Right lobe of liver (tissue), 6 donors: ENCODE data around the gene PM20D1. TPM values are rescaled to one million over a fixed set of nuclear protein-coding genes. Genes with fewer than 3 reads are reported as not detected.
"Not testable (repeated sequence)": the region's sequence is repeated elsewhere in the genome, so short reads cannot be mapped to it uniquely, and the experiment has no call there.

Experiments used
- ATAC-seq, 4 donors: fragments of 200-7000 bp; cut with Tn5 transposase; one replicate each; pipeline ENCODE4 v1.9.1; 2020; ENCODE audit warnings: mild to moderate bottlenecking in 4 of 4, moderate library complexity in 4 of 4
- DNase-seq, 3 donors: peaks; one replicate each; pipeline ENCODE4 v3.0.0-alpha.2; 2020
- H3K27ac ChIP-seq, 3 donors: fragments of 200-600 bp; one replicate each; pipeline ENCODE4 v1.8.0; 2022
- H3K27me3 ChIP-seq, 2 donors: fragments of 200-600 bp; one replicate each; pipeline ENCODE4 v1.8.0; 2022
- H3K36me3 ChIP-seq, 4 donors: fragments of 200-600 bp; sonication (generic) in 1 of 4; one replicate each; pipeline versions ENCODE4 v1.5.1 to v1.8.0; 2017 to 2022; ENCODE audit warnings: control low read depth in 1 of 4
- H3K4me1 ChIP-seq, 4 donors: fragments of 200-600 bp; sonication (generic) in 1 of 4; one replicate each; pipeline versions ENCODE4 v1.5.1 to v1.8.0; 2017 to 2022; ENCODE audit warnings: control low read depth in 1 of 4
- H3K4me3 ChIP-seq, 3 donors: fragments of 200-600 bp; one replicate each; pipeline ENCODE4 v1.8.0; 2022
- H3K9me3 ChIP-seq, 4 donors: fragments of 200-600 bp; sonication (generic) in 1 of 4; one replicate each; pipeline versions ENCODE4 v1.5.1 to v1.8.0; 2017 to 2022; ENCODE audit warnings: control low read depth in 1 of 4
- POLR2A ChIP-seq: fragments of 450-650 bp; IDR thresholded peaks from one replicate; pipeline ENCODE4 v1.6.1; 2017; ENCODE audit warnings: antibody characterized with exemption, mild to moderate bottlenecking
- WGBS: methylation state at CpG from one replicate; pipeline ENCODE4 v1.1.6; 2018; ENCODE audit warnings: low coverage, low lambda C conversion rate; ENCODE audit not compliant: insufficient coverage; ENCODE audit errors: missing lambda C conversion rate; 5-methylcytosine and 5-hydroxymethylcytosine counted together
- intact Hi-C, 2 donors: fragments of 100-400 bp; cut with DNase I; formaldehyde crosslinking; loops; one replicate each; pipeline versions ENCODE4 v1.11.2 to v1.14.1; 2022
- total RNA-seq, 6 experiments: library from RNA; depleted of rRNA in 2 of 6; stranded (reverse); fragments of >200 nt in 2 of 6; fragmentation: NEBNext Ultra II Directional in 3 of 6; extraction: Animal tissue kit (Norgen Biotek cat#: 25700) in 3 of 6; gene quantifications; one replicate each; pipeline versions ENCODE4 v1.1.0 to v1.2.4, GENCODE V29; 2016 to 2023
- TF ChIP-seq, protein P1 (sequence below), 4 donors: fragments of 200-600 bp in 3 of 4; fragments of 450-650 bp in 1 of 4; IDR thresholded peaks; one replicate each; pipeline versions ENCODE4 v1.5.1 to v1.8.0; 2016 to 2022; ENCODE audit warnings: antibody characterized with exemption in 4 of 4, mild to moderate bottlenecking in 2 of 4
- donor health status: DM: no; HTN: yes; CAD: no.
- donor health status: DM: no; HTN: no; CAD: no.
- donor health status: DM: no; HTN: no; CAD: no.
- donor health status: DM: no; HTN: yes; CAD: no.
- donor health status: DM: no; HTN: yes; CAD: no.

Gene PM20D1
- total RNA-seq, 6 experiments from 2014 or later = 0.12 to 0.42 (median 0.15) TPM; not detected in 2

DNA sequence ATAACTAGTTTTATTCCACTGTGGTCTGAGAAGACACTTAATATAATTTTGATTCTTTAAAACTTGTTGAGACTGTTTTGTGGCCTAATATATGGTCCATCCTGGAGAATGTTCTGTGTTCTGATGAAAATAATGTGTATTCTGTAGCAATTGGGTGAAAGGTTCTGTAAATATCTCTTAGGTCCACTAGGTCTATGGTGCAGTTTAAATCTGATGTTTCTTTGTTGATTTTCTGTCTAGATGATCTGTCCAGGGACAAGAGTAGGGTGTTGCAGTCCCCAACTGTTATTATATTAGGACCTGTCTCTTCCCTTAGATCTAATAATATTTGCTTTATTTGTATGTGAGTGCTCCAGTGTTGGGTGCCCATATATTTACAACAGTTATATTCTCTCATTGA lies 33.9 kb upstream of the PM20D1 start:
- DNase-seq = no peak
- Histone ChIP-seq H3K4me3 (no peak overlapping the region), H3K27me3 (no peaks in the 10 kb centered on the region), H3K27ac (peak overlapping the region in 1 of 3 donors; percentile 1), H3K4me1 (peaks cover 0 to 17% (median 6%) of the 10 kb centered on the region in 4 donors), H3K9me3 (no peaks in the 10 kb centered on the region), H3K36me3 (no peaks in the 10 kb centered on the region)
- no peak for TF ChIP-seq POLR2A
- TF ChIP-seq, protein P1, sequence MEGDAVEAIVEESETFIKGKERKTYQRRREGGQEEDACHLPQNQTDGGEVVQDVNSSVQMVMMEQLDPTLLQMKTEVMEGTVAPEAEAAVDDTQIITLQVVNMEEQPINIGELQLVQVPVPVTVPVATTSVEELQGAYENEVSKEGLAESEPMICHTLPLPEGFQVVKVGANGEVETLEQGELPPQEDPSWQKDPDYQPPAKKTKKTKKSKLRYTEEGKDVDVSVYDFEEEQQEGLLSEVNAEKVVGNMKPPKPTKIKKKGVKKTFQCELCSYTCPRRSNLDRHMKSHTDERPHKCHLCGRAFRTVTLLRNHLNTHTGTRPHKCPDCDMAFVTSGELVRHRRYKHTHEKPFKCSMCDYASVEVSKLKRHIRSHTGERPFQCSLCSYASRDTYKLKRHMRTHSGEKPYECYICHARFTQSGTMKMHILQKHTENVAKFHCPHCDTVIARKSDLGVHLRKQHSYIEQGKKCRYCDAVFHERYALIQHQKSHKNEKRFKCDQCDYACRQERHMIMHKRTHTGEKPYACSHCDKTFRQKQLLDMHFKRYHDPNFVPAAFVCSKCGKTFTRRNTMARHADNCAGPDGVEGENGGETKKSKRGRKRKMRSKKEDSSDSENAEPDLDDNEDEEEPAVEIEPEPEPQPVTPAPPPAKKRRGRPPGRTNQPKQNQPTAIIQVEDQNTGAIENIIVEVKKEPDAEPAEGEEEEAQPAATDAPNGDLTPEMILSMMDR (IDR thresholded peaks at IDR 0.05) = no peak
- peak; percentile 88 to 96 (median 92) for ATAC-seq
- intact Hi-C loops = no loop called here

DNA sequence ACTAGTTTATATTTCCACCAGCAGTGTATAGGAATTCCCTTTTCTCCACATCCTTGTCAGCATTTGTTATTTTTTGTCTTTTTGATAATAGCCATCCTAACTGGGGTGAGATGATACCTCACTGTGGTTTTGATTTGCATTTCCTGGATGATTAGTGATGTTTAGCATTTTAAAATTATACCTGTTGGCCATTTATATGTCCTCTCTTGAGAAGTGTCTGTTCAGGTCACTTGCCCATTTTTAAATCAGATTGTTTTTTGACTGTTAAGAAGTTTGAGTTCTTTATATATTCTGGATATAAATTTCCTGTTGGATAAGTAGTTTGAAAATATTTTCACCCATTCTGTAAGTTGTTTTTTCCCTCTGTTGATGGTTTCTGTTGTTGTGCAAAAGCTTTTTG lies 31.0 kb upstream of the PM20D1 start:
- Histone ChIP-seq H3K27me3 (no peaks in the 10 kb centered on the region), H3K27ac (no peak overlapping the region), H3K36me3 (no peaks in the 10 kb centered on the region), H3K4me1 (peaks cover 0 to 12% (median 5%) of the 10 kb centered on the region in 4 donors), H3K4me3 (no peak overlapping the region), H3K9me3 (no peaks in the 10 kb centered on the region)
- DNase-seq = no peak
- ATAC-seq = no peak
- TF ChIP-seq POLR2A = no peak
- TF ChIP-seq, protein P1 (IDR thresholded peaks at IDR 0.05) = no peak
- intact Hi-C loops = no loop called here

DNA sequence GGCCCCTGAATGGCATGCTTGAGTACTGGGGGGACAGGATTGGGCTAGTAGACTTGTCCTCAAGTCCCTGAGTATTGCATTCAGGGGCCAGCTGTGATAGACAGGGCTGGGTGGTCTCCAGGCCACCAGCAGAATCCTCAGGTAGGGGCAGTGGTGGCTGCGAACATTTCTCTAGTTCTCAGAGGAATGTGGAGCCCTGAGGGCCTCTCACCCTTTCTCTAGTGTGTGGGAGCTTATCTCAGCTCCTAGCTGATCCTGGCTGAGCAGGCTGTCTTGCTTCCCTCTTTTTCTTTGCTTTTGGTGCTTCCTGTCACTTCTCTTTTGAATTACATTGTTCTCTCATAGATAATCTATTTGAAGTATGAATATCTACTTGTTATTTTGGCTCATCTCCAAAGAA lies 30.0 kb upstream of the PM20D1 start:
- H3K36me3 ChIP-seq = no peaks in the 10 kb centered on the region
- WGBS = no CpG with 5 or more reads among the region's 1 CpG
- no peak overlapping the region for H3K4me3 ChIP-seq
- DNase-seq = no peak
- no peak for ATAC-seq
- intact Hi-C loops = no loop called here
- TF ChIP-seq POLR2A = no peak
- TF ChIP-seq, protein P1 (IDR thresholded peaks at IDR 0.05) = no peak
- no peak overlapping the region for H3K27ac ChIP-seq
- no peaks in the 10 kb centered on the region for H3K27me3 ChIP-seq
- H3K4me1 ChIP-seq = peaks cover 0 to 12% (median 5%) of the 10 kb centered on the region in 4 donors
- no peaks in the 10 kb centered on the region for H3K9me3 ChIP-seq

DNA sequence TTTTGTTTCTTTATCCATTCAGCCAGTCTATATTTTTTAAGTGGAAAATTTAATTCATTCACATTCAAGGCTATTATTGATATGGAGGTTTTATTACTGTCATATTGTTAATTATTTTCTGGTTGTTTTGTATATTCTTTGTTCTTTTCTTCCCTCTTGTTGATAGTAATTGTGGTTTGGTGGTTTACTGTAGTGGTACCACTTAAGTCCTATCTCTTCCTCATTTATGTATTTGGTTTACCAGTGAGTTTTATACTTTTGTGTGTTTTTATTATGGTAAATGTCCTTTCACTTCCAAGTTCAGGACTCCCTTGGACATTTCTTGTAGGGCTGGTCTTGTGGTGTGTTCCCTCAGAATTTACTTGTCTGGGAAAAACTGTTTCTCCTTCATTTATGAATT lies 28.1 kb upstream of the PM20D1 start:
- Histone ChIP-seq H3K9me3 (no peaks in the 10 kb centered on the region), H3K27me3 (no peaks in the 10 kb centered on the region), H3K36me3 (no peaks in the 10 kb centered on the region), H3K4me3 (no peak overlapping the region), H3K4me1 (peaks cover 0 to 2% (median under 1%) of the 10 kb centered on the region in 4 donors), H3K27ac (no peak overlapping the region)
- DNase-seq (no peak), ATAC-seq (no peak)
- TF ChIP-seq, protein P1 (IDR thresholded peaks at IDR 0.05) = no peak
- TF ChIP-seq POLR2A = no peak
- intact Hi-C loops = no loop called here

DNA sequence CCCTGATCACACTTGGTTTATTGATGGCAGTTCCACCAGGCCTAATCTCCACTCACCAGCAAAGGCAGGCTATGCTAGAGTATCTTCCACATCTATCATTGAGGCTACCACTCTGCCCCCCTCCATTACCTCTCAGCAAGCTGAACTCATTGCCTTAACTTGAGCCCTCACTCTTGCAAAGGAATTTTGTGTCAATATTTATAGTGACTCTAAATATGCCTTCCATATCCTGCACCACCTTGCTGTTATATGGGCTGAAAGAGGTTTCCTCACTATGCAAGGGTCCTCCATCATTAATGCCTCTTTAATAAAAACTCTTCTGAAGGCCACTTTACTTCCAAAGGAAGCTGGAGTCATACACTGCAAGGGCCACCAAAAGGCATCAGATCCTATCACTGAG lies 23.2 kb upstream of the PM20D1 start:
- ATAC-seq, H3K9me3 ChIP-seq, H3K27ac ChIP-seq, H3K4me3 ChIP-seq, intact Hi-C loops, H3K36me3 ChIP-seq, H3K27me3 ChIP-seq, H3K4me1 ChIP-seq, DNase-seq: not testable (repeated sequence)
